Stimulated activated CD4-positive, alpha-beta T cell treated with anti-CD3 and anti-CD28 coated beads, Interleukin-12 subunit alpha, Interleukin-12 subunit beta, amount 100 ng/mL, for 4 hours (primary cell): ENCODE measurements around the gene DNAJC18.
"Not testable (repeated sequence)": the region's sequence is repeated elsewhere in the genome, so short reads cannot be mapped to it uniquely, and the experiment has no call there.

Experiments
- DNase-seq: peaks from one replicate; pipeline ENCODE4 v3.0.0-alpha.2; 2020

Gene DNAJC18

DNA sequence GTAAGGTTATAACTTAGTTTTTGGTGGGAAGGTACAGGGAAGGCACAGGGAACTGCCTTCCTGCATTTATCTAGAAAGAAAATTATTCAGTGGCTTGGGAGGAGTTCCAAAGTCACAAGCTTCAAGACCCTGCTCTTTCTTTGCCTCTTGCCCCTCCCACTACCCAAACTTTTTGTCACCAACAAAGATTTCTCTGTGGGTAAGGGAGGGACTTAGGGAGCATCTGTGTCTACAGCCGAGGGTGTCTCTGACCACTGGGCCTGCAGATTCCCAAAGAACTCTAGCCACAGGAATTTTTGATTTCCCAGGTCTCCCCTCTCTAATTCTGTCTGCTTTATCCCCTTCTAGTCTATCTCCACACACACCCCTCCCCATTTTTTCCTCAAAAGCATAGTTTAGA lies 21.1 kb upstream of the DNAJC18 start:
- DNase-seq, result no peak

DNA sequence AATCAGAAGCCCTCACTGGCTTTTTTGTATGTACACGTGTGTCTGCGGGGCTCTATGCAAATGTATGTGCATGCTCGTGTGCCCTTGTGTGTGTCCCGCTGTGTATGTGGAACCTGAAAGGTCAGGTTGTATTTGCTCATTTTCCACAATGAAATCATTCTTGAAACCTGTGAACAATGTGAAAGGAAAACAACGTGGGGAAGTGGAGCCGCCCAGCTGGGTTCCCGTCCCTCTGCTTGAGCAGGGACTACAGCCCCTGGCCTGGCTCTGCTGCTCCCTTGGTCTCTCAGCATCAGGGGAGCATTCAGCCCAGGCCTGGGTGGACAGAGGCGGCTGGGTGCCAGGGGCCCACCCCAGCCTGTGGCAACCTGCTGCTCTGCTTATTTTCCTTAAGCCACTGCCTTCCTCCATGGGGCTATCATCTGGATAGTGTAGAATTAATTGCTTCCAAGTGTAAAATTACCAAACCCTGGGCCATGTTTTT lies 20.2 kb upstream of the DNAJC18 start:
- DNase-seq, result no peak

DNA sequence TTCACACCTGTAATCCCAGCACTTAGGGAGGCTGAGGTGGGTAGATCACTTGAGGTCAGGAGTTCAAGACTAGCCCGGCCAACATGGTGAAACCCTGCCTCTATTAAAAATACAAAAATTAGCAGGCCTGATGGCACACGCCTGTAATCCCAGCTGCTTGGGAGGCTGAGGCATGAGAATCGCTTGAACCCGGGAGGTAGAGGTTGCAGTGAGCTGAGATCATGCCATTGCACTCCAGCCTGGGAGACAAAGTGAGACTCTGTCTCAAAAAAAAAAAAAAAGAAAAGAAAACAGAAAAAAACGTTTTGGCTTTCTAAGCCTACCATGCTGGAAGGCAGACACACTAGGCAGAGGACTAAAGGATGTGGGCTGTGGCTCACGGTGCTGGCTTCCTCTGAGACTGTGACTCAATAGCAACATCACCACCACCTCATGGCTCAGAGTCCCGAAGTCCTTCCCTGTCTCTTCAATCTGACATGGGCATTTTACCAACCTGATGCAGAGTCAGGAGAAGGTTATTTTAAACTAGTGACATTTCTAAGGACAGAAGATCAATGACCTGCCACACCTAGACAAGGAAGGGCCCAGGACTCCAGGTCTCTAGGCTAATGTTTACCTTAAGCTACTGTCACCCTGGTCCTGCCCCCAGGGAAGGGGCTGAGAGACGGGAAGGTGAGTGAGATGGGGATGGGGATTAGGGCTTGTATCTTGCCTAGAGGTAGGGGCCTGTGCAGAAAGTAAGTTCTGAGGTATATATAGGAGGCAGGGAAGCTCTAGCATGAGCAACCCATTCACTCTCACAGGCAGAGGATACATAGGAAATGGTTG lies 19.5 kb upstream of the DNAJC18 start:
- DNase-seq, result peak; percentile 57

DNA sequence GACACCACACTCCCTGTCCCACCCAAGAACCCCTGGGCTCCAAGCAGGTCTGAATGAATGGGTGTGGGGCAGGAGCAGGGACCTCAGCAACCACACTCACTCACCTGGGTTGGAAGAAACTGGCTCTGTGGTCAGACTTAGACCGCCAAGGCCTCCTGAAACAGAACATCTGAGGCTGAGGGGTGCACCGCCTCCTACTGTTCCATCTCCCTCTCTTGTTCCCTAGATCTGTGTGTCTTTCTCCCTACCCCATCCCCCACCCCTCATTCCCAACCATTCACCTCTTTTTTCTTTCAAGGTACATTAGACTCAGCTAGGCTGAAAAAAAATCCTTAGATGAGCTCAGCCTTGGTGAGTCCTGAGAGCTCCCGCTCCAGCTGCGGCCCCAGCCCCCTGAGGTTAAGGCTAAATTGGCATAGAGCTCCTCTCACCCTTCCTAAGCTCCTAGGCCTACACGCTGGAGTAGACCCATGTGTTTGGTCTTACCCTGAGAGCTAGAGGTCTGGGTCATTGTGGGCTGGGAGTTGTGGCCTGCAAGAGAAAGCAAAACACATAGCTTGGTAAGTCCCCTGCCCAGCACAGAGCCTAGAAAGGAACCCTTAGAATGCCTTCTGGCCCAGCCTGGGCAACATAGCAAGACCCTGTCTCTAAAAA lies 18.5 kb upstream of the DNAJC18 start:
- no peak for DNase-seq

DNA sequence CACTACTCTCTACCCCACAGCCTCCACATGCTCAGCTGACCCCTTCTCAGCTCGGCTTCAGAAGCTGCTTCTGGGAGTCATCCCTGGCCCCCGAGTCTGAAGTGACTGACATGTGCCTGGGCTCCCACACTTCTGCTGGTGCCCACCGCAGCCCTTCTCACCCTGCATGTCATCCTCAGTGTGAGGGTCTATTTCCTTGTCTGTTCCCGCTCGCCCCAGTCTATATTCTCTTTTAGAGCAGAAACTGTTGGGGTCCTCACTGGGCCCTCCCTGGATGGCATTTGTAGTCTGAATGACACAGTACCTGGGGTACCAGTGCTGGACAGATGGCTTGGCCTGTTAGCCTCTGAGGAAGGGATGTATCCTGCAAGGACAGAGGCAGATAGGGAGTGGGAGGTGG lies 17.9 kb upstream of the DNAJC18 start:
- DNase-seq, result no peak

DNA sequence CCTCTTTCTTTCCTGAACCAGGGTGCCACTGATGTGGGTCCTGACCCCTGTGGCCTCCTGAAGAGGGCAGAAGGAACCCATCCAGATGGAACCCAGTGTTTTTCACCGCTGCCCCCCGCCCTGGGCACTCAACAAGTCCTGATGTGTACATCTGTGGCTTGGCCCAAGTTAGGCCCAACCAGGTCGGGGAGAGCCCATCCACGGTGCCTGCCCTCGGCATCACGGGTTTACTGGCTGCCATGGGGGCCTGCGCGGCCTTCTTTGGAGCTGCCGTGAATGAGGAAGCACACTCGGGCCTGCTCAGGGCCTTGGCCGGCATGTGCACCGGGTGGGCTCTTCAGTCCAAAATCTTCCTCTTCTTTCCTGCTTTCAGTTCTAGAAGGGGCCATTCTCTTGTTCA lies 17.5 kb upstream of the DNAJC18 start:
- DNase-seq, result no peak

DNA sequence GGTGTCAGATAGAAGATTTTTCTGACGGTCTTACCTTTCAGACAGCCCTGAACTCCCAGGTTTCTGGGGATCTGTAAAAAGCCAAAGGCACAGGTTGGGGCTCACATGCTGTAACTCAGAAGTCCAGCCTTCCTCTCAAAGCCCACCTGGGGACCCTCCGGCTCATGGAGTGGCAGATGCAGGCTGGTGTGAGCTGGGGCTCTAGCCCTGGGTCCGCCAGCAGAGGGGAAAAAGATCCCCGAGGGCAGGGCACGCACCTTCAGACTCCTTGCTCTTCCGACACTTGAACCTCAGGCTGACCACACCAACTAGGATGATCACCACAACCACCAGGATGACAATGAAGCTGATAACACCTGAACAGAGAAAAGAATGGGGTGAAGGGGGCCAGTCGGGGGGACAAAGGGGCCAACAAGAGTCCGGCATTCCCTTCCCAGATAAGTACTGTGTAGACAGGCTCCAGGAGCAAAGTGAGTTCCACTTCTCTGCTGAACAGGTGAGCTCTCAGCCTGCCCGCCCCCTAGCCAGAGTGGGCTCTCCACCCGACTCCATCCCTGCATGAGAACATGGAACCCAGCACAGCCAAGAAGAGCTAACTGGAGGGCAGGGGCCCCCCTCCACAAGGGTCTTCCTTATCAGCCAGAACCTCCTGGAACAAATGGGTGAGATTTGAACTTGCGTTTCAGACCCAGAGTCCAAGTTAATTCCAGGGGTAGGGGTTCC lies 15.4 kb upstream of the DNAJC18 start:
- no peak for DNase-seq

DNA sequence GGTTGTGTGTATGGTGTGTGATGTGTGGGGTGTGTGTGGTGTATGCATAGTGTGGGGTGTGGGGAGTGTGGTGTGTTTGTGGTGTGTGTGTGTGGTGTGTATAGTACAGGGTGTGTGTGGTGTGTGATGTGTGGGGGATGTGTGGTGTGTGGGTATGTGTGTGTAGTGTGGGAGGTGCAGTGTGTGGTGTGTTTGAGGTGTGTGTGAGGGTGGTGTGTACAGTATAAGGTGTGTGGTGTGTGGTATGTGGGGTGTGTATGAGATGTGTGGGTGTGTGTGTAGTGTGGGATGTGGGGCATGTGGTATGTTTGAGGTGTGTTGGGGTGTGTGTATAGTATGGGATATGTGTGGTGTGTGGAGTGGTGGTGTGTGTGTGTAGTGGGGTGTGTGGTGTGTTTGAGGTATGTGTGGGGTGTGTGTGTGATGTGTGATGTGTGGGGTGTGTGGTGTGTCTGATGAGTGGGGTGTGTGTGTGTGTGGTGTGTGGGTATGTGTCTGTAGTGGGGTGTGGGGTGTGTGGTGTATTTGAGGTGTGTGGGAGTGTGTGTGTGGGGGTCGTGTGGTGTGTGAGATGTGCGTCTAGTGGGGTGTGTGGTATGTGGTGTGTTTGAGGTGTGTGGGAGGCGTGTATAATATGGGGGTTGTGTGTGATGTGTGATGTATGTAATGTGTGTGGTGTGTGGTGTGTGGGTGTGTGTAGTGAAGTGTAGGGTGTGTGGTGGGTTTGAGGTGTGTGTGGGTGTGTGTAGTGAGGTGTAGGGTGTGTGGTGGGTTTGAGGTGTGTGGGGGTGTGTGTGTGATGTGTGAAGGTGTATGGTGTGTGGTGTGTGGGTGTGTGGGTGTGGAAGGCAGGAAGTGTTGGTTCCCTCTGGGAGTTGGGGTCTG lies 14.6 kb upstream of the DNAJC18 start:
- no peak for DNase-seq

DNA sequence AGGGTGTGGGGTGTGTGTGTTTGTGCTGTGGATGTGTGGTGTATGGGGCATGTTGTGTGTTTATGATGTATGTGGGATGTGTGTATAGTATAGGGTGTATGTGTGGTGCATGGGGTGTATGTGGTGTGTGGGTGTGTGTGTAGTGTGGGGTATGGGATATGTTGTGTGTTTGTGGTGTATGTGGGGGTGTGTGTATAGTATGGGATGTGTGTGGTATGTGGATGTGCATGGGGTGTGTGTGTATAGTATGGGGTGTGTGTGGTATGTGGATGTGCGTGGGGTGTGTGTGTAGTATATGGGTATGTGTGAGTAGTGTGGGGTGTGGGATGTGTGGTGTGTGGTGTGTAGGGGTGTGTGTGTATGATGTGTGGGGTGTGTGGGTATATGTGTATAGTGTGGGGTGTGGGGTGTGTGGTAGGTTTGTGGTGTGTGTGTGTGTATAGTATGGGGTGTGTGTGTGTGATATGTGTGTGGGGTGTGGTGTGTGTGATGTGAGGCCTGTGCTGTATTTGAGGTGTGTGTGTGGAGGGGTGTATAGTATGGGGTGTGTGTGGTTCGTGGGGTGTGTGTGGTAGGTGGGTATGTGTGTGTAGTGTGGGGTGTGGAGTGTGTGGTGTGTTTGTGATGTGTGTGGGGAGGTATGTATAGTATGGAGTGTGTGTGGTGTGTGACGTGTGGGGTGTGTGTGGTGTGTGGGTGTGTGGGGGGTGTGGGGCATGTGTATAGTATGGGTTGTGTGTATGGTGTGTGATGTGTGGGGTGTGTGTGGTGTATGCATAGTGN lies 12.7 kb upstream of the DNAJC18 start:
- no peak for DNase-seq

DNA sequence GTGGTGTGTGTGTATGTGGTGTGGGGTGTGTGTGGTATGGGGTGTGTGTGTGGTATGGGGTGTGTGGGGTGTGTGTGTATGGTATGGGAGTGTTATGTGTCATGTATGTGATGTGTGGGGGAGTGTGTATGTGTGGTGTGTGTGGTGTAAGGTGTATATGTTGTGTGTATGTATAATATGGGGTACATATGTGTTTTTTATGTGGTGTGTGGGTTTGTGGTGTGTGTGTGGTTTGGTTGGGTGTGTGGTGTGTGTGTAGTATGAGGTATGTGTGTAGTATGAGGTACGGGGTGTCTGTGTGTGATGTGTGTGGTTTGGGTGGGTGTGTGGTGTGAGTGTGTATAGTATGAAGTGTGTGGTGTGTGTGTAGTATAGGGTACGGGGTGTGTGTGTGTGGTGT lies 11.9 kb upstream of the DNAJC18 start:
- no peak for DNase-seq

DNA sequence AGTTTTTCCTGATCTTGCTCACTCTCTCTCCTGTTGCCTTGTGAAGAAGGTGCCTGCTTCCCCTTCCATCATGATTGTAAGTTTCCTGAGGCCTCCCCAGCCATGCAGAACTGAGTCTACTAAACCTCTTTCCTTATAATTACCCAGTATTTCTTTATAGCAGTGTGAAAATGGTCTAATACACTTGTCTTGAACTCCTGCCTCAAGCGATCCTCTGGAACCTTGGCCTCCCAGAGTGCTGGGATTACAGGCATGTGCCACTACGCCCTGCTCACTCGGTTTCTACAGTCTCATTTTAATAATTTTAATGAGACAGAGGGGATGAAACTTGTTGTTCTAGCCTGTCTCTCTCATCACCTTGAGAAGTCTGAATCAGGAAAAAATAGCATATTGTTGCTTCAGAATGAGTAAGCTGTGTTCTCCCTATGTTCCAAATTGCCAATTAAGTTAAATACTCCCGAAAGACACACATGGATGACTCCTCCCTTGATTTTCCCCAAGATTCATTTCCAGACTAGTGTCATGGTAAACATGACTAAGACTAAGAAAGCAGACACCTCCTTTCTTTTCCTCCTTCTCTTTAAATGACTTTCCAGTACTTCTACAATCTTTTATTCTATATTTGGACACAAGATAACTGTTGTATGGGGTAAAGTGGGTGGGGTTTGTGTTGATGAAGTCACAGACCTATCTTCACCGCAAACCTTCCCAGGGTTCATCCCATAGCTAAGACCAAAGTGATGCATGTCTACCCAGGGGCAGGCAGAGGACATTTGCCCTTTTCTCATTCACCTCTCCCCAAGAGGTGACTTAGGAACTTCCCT lies 7.8 kb upstream of the DNAJC18 start:
- no peak for DNase-seq

DNA sequence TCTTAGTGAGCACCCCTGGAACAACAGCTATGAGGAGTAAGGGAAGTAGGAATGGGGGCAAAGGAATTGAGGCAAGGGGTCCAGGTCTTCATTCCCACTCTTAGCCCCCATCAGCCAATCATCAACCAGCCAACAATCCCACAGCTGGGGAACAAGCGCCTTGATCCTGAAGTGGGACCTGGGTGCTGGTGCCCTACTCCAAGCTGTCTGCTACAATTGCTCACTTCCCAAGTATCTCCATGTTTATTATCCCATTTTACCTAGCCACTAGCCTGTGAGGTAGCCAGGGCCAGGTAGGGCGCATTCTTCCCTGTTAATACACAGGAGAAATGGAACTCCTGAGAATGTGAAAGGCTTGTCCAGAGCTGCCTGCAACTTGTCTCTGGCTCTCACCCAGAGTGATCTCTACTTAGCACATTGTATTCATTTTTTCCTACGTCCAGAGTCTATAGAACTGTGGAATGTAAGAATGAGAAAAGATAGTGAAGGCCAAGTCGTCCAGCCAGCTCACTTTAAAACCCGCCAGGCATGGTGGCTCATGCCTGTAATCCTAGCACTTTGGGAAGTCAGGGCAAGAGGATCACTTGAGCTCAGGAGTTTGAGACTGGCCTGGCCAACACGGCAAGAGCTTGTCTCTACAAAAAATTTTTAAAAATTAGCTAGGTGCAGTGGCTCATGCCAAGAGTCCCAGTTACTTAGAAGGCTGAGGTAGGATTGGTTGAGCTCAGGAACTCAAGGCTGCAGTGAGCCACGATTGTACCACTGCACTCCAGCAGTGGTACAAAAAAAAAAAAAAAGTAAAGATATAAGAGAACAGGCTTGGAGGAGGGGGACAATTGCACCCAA lies 6.2 kb upstream of the DNAJC18 start:
- no peak for DNase-seq

DNA sequence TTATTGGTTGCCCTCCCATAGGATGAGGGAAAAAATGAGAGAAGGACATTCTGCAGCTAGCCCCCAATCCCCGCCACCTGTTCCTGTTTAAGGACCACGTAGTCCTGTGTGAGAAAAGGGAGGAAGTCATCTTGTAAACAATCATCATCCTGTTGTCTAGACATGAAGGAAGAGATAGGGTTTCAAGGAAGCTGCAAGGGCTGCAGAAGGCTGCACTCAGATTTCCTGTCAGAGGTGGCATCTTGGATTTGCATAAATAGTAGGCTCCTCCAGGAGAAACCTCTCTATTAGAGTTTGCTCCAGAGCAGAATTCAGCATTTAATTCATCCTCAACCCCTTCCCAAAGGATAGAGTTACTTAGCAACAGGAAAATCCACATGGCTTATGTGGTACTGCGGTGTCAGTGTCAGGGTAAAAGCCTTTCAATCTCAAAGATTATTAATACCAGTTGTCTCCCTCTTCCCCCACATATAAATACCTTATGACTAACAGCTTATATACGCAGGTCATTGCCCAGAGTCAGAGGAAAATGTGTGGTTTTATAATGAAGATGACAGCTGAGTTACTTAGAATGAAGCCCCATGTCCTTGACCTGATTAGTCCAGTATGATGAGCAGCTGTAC lies 4.6 kb upstream of the DNAJC18 start:
- DNase-seq, result no peak

DNA sequence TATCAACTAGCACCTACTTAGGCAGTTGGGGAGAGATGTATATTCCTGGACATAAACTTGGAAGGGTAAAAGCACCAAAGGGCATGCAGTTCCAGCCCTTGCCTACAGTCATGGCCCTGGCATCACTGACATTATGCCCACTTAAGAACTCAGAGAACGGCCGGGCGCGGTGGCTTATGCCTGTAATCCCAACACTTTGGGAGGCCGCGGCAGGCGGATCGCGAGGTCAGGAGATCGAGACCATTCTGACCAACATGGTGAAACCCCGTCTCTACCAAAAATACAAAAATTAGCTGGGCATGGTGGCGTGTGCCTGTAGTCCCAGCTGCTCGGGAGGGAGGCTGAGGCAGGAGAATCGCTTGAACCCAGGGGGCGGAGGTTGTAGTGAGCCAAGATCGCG lies 1.1 kb upstream of the DNAJC18 start:
- not testable (repeated sequence) for DNase-seq

DNA sequence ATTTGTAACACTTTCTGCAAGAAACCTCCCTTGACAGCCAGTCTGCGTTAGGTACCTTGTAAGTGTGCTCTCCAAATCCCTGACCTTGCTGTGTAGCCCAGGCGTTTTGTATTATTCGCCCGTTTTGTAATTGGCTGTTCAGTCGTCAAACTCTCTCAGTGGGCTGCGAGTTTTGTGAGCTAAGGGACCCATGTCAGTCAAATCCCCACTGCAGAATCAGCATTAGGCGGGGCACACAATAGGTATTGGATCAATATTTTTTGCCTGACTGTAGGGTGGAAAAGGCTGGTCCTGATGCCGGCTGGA lies 665 bp downstream of the DNAJC18 start:
- DNase-seq, result no peak

DNA sequence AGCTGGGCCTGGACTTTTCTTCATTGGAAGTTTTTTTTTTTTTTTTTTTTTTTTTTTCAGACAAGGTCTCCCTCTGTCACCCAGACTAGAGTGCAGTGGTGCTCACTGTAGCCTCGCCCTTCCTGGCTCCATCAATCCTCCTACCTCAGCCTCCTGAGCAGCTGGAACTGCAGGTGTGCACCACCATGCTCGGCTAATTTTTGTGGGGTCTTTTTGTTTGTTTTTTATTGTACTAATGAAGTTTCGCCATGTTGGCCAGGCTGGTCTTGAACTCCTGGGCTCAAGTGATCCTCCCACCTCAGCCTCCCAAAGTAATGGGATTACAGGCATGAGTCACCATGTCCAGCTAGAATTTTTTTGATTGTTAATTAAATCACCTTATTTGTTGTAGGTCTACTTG lies 3.6 kb downstream of the DNAJC18 start:
- no peak for DNase-seq

DNA sequence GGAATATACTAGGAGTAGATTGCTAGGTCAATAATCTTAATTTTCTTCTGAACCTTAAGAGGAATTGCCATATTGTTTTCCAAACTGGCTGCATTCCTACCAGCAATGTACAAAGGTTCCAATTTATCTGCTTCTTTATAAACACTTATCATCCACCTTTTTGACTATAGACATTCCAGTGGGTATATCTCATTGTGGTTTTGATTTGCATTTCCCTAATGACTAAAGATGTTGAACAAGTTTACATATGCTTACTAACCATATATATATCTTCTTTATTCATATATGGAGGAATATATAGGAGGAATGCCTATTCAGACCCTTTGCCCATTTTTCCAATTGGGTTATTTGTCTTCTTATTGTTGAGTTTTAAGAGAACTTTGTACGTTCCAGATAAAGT lies 7.6 kb downstream of the DNAJC18 start:
- no peak for DNase-seq

DNA sequence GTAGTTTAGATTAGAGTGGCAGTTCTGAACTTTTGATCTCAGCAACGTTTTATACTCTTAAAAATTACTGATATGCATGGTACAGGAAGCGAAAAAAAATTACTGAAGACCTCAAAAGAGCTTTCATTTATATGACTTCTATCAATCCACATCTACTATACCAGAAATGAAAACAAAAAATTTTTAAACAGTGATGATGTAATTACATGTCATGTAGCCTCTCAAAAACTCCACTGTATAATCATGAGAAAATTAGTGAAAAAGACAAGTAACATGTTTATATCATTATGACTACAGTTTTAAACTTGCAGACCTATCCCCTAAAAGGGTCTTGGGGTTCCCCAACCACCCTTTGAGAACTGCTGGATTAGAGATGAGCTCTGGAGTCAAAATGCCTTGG lies 9.3 kb downstream of the DNAJC18 start:
- DNase-seq, result no peak

DNA sequence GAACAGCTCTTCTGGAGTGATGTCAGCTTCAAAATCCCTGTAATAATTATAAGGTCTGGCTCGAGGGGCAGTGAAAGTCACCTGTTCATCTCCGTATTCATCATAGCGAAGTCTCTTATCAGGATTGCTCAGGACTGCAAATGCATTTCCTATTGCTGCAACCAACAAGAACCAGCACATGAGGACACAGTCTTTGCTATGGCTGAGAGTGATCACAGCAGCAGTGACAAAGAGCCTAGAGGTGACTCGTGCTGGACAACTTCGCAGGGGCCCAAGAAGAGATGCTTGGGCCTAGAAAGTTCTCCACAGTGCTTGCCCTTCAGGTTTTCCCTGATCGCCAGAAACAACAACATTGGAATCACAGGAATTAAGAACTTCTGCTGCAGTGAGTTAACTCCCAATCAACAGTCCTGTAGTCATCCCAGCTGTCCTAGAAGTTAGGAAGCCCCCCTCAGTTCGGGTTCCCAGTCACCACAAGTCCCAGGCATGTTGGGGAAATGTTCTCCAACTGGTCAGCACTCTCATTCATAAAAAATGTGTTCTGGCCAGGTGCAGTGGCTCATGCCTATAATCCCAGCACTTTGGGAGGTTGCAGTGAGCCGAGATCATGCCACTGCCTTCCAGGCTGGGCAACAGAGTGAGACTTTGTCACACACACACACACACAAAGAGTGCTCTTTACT lies 13.0 kb downstream of the DNAJC18 start:
- DNase-seq, result no peak
